NCI-H2107 treated with DMSO at 0.1 percent for 48 hours (cell line): ENCODE measurements around the gene ALG11.
"Not testable (repeated sequence)": the region's sequence is repeated elsewhere in the genome, so short reads cannot be mapped to it uniquely, and the experiment has no call there.

Experiments
- DNase-seq: peaks from one replicate; lab custom pipeline; 2025; ENCODE audit not compliant: unreplicated experiment; lab: John Stamatoyannopoulos, UW

Gene ALG11

GRCh38 chr13:52011632-52012511, at the start of gene ALG11:
TSS of gene ALG11 (plus strand) at chr13:52012398. CDS start at chr13:52012419, 21 bp downstream.
- DNase-seq = peak; percentile 88

DNA sequence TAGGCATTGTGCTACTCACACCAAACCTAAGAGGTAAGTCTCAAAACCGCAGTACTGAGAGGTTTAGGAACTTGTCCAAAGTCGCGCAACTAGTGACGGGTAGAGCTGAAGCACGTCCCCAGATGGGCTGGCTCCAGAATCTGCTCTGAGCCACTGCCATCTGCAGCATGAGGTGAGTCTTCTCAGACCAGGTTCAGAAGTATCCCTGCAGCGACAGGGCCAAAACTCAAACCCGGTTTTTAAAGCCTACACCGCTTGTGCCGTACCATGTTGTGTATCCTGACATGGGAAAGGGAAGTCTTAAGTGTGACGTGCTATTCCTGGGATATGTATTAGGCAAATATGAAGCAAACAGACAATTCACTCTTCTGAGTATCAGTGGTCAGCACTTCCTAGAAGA, 46.0 kb upstream of the ALG11 start:
- no peak for DNase-seq

DNA sequence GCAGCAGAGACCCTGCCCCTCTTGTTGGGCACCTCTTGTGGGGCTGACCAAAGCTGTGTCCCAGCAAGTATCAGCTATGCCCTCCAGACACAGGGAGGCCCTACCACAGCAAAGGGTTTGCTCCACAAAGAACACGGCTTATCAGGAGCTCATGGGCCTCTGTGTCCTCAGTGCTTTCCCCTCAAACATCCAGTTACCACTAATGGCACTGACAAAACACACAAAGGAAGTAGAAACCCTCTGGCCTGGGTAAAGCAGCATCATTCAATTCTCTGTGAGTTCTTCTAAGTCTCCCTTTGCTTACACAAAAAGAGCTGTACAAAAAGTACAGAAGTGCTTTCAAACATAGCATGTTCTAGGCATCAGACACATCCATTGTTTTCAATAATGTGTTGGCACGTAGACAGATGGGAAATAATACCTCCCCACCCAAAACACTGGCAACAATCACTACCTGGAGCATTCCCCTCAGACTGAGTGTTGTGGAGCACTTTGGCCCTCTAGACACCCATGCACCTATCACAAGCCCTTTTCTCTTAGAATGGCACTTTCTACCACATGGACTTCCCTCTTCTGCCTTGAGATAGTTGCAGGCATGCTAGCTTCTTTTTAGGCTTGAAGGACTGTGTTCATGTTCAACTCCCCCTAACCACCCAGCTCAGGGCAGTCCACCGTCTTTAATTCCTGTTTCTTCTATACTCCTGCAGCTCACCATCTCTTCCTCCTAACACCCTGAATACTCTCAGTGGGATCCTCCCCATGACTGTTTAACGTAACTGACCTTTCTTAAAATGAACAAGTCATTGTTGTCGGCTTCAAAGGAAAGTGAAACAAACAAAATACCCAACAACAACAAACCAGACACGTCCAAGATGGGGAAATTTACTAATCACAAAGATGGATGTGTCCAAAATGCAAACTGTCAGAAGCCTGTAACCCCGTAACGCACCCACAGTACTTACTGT, 44.4 kb upstream of the ALG11 start:
- DNase-seq = no peak

DNA sequence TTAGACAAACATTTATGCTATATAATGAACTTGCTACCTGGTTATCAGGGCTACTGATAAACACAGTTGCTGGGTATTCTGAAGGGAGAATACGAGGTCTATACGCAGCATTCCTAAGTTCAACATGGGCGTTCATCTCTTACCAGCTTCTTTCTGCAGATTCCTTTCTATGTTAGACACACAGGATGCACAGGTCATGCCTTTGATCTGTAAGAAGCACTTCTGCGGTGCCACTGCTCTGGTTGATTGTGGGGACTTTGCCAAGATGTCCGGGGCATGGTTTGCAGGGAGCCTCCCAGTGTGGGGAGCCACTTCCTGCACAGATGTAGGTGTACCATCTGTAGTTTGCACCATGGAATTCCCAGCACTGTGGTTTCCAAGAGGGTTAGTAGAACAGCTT, 41.8 kb upstream of the ALG11 start:
- no peak for DNase-seq

GRCh38 chr13:51971520-51972426, 40.4 kb upstream of the ALG11 start:
- peak; percentile 91 for DNase-seq

DNA sequence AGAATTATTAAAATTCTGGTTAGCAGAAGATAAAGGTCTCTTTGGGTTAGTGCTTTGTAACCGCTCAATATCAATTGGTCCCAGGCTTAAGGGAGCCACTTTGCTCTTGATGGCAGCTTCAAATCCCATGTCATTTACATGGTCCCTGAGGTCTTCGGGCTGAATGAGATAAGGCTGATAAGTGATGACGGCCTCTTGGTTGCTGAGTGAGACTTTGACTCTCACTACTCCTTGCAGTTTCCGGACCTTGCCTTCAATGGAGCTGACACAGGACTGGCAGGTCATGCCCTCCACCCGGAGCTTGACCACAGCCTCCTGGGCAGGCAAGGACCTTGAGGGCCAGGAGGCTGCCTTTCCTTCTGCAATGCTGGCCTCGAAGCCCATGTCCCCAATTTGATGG, 37.7 kb upstream of the ALG11 start:
- DNase-seq = no peak

- DNase-seq = no peak
Observed at GRCh38 chr13:51976423-51976822, 35.8 kb upstream of the ALG11 start.

DNA sequence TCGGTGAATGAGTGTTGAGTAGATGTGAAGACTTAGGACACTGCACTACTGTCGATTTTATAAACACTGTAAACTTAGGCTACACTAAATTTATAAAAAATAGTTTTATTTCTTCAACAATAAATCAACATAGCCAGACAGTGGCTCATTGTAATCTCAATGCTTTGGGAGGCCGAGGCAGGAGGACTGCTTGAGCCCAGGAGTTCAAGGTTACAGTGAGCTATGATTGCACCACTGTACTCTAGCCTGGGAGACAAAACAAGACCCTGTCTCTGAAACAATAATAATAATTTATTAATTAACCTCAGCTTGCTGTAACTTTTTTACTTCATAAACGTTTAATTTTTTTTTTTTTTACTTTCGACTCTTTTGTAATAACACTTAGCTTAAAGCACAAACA, 35.3 kb upstream of the ALG11 start:
- DNase-seq = no peak

- DNase-seq = no peak
Observed at GRCh38 chr13:51977625-51978024, 34.6 kb upstream of the ALG11 start.

DNA sequence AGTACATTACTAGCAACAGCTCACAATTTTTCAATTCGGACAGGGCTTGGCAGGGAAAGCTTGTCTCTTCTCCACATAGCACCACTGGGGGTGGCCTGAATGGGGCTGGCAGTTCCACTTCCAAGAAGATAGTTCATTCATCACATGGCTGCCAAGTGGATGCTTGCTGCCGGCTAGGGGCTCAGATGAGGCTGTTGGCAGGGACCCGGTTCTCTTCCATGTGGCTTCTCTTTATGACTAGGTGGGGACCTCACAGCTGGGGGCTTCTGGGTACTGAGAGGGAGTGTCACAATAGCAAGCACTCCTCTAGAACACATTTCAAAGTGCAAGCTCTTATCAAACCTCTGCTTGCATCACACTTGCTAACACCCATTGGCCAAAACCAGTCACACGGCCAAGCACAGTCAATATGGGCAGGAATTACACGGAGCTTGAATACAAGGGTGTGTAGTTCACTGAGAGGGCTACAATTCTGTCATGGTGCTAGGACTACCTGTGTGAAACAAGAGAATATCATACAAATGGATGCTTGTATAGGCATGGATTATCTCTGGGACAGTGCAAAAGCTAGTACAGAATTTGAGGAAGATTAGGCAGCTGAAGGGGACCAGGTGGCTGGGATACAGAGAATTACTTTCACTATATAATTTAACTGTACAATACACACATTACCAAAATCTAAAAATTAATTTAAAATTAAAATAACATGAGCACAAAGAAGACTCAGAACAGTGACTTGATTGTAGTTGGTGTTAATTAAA, 33.2 kb upstream of the ALG11 start:
- DNase-seq = no peak

- no peak for DNase-seq
Observed at GRCh38 chr13:51980908-51981307, 31.3 kb upstream of the ALG11 start.

- no peak for DNase-seq
Observed at GRCh38 chr13:51981355-51981754, 30.8 kb upstream of the ALG11 start.

DNA sequence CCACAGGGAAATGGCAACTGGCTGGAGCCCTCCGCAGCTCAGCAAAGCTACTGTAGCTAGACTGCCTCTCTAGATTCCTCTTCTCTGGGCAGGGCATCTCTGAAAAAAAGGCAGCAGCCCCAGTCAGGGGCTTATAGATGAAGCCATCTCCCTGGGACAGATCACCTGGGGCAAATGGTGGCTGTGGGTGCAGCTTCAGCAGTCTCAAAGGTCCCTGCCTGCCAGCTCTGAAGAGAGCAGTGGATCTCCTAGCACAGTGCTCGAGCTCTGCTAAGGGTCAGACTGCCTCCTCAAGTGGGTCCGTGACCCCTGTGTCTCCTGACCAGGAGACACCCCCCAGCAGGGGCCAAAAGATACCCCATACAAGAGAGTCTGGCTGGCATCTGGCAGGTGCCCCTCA, 28.9 kb upstream of the ALG11 start:
- DNase-seq = not testable (repeated sequence)

GRCh38 chr13:51984904-51985303, 27.3 kb upstream of the ALG11 start:
- DNase-seq = not testable (repeated sequence)

- no peak for DNase-seq
Observed at GRCh38 chr13:51988988-51989618, 23.1 kb upstream of the ALG11 start.

DNA sequence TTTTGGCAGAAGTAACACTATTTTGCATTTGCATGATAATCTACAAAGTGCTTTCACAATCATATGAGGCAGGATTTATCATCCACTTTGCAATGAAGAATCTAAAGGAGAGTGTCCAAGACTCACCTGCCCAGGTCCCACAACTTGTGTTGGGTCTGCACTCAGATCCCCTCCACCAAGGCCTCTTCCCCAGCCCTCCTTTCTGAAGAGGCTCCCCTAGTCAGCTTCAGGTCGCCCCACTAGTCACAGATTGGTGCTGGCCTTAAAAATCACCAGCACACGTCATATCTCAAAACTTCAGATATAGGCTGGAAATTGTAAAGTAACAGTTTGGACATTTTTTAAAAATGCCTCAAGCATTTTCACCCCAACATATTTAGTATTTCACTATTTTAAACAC, 18.5 kb upstream of the ALG11 start:
- no peak for DNase-seq

GRCh38 chr13:51995677-51996551, 16.3 kb upstream of the ALG11 start:
- DNase-seq = peak; percentile 73

DNA sequence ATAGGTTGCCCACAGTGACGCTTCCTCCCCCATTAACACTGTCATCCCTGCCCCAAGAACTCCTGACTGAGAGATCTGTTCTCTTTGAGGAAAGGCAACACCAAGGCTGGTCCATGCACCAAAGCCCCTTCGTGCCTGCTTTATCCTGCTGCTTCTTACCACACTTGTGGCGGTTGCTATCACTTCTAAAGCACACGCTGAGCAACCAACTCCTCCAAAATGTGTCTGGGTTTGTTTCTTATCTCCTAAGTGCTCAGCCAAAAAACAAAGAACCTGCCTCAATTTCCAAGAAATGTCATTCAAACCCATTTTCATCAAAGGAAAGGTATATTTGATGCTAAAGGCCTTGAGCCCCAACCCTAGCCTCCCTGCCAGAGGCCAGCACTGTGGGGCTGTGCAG, 15.6 kb upstream of the ALG11 start:
- DNase-seq = no peak

DNA sequence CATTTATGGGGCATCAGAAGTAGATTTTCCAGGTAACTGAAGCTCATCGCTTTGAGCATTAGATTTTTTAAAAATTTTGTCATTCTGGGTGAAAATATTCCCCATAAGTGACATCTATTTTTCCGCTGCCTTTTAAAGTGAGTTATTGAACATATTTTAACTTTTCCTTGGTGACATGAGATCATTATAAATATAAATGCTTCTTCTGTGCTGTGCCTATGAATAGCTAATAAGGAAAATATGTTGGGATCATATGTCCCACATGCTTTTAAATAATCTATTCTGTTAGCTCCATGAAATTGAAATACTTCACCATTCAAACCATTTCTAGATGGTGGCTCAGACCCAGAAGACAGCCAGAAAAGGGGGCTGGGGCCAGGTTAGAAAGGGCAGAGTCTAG, 15.0 kb upstream of the ALG11 start:
- no peak for DNase-seq
